ENCODE data around the gene ADAM11. TPM values are rescaled to one million over a fixed set of nuclear protein-coding genes. Genes with fewer than 3 reads are reported as not detected.
"Not testable (repeated sequence)": the region's sequence is repeated elsewhere in the genome, so short reads cannot be mapped to it uniquely, and the experiment has no call there.

The ADAM11 gene
- total and polyA plus RNA-seq, 2 of the 8 experiments (the other 6 are each of a cell fraction or from before 2014, with no cell fraction given), result 2.3 to 2.9 TPM

- H3K79me1 ChIP-seq (ENCODE audit: low read depth, low read length); H3K23me2 ChIP-seq (ENCODE audit: low read depth, low read length); H3K18ac ChIP-seq (ENCODE audit: extremely low read depth, low read length); H2BK12ac ChIP-seq (ENCODE audit: low read depth, low read length); H4K5ac ChIP-seq (ENCODE audit: insufficient read length, low read depth, low read length); H3K4ac ChIP-seq (replicated peaks; ENCODE audit: insufficient read length, low read depth, low read length); H2BK20ac ChIP-seq (ENCODE audit: low read length); H3K4me2 ChIP-seq (ENCODE audit: insufficient read depth in 1 of 2, low read depth in 2 of 2, low read length in 2 of 2); H3K36me3 ChIP-seq (ENCODE audit: control insufficient read depth in 2 of 4, insufficient read depth in 4 of 4, low read length in 3 of 4); H3K23ac ChIP-seq (ENCODE audit: insufficient read length); H3K4me3 ChIP-seq (ENCODE audit: extremely low read depth in 1 of 4, insufficient read depth in 2 of 4, low read depth in 3 of 4, low read length in 4 of 4); H3K56ac ChIP-seq (replicated peaks; ENCODE audit: insufficient read length, low read depth, low read length); FAIRE-seq; H4K8ac ChIP-seq (ENCODE audit: extremely low read depth, insufficient read depth, low read length); DNase-seq (ENCODE audit: low read depth in 1 of 2, low spot score in 2 of 2); H3K4me1 ChIP-seq (replicated peaks in 1 of 4; ENCODE audit: control insufficient read depth in 3 of 4, insufficient read depth in 4 of 4, low read length in 3 of 4); H3K9me3 ChIP-seq (ENCODE audit: insufficient read depth in 2 of 2, low read depth in 1 of 2, low read length in 1 of 2); H2BK120ac ChIP-seq (replicated peaks; ENCODE audit: low read depth, low read length); H3K9ac ChIP-seq (replicated peaks in 1 of 4; ENCODE audit: extremely low read depth in 1 of 4, low read depth in 3 of 4, low read length in 3 of 4); H4K91ac ChIP-seq (replicated peaks; ENCODE audit: insufficient read length, low read length); H3K27ac ChIP-seq (ENCODE audit: low read depth, low read length); H2BK5ac ChIP-seq (ENCODE audit: low read depth, low read length); H4K20me1 ChIP-seq (replicated peaks in 1 of 2; ENCODE audit: control insufficient read depth in 1 of 2, insufficient read depth in 2 of 2, low read length in 2 of 2); H3K14ac ChIP-seq (ENCODE audit: insufficient read length); H2AK5ac ChIP-seq (ENCODE audit: low read depth, low read length); H2BK15ac ChIP-seq (ENCODE audit: low read length); H2AFZ ChIP-seq (ENCODE audit: low read length); H3K79me2 ChIP-seq (ENCODE audit: control insufficient read depth in 1 of 2, insufficient read depth in 2 of 2, low read length in 2 of 2): not testable (repeated sequence)
- CTCF ChIA-PET (ENCODE audit: partially characterized antibody), result interaction anchor here (0.6 to 1.4 kb wide), 3 partner anchors 106 to 164 kb away, joined by 3 read pairs; no protein-coding TSS in a partner anchor
- H3K27me3 ChIP-seq (replicated peaks in 1 of 4; ENCODE audit: control insufficient read depth in 3 of 4, extremely low read depth in 1 of 4, insufficient read depth in 3 of 4, low read length in 3 of 4), result peaks cover 25 to 31% (median 30%) of the 10 kb centered on the region in 4 experiments
- POLR2A ChIA-PET (ENCODE audit: partially characterized antibody), result interaction anchor here (1.0 to 1.4 kb wide), 2 partner anchors 18 to 394 kb away, joined by 3 read pairs; no protein-coding TSS in a partner anchor
- WGBS, 2 experiments (ENCODE audit: extremely low coverage in 1 of 2, insufficient coverage in 1 of 2, insufficient read length in 1 of 2, insufficient replicate concordance in 2 of 2, low coverage in 1 of 2, low lambda C conversion rate in 2 of 2, missing lambda C conversion rate in 1 of 2), result 93% methylated on average over 5 of the region's 5 CpGs; no CpG with 5 or more reads in 1 of the 2 experiments
Observed at GRCh38 chr17:44755180-44755579, 3.6 kb upstream of the ADAM11 start.

Measured in H1 (cell line).